D341Med (cell line): ENCODE measurements around the gene PACRG.

Experiments
- DNase-seq: peaks from one replicate; pipeline ENCODE4 v3.0.0; 2012; ENCODE audit warnings: low spot score

The PACRG gene

GRCh38 chr6:163335056-163335455 is 607.3 kb downstream of the PACRG start:
- DNase-seq, result no peak

- no peak for DNase-seq
Measured at GRCh38 chr6:163335671-163336545, 608.1 kb downstream of the PACRG start.

- no peak for DNase-seq
Measured at GRCh38 chr6:163336961-163337360, 609.2 kb downstream of the PACRG start.

GRCh38 chr6:163337958-163338357 is 610.2 kb downstream of the PACRG start:
- DNase-seq, result no peak

GRCh38 chr6:163338671-163339405 is 611.1 kb downstream of the PACRG start:
- no peak for DNase-seq

DNA sequence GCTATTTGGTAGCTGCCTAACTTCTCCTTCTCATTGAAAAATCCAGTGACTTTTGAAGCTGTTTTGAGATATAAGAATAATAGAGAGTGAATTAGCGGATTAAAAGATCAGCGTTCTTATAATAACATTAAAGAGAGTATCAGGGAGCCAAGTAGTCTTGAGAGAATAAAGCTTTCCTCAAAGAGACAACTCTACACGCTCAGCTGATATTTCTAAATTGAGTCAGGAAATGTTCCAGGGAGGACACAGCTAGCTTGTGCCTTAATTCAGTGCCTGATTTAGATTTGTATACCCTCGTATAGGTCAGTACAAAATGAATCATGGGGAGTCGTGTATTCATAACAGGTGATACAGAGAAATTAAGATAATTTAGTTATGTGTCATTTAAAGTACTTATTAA is 611.7 kb downstream of the PACRG start:
- DNase-seq, result no peak

DNA sequence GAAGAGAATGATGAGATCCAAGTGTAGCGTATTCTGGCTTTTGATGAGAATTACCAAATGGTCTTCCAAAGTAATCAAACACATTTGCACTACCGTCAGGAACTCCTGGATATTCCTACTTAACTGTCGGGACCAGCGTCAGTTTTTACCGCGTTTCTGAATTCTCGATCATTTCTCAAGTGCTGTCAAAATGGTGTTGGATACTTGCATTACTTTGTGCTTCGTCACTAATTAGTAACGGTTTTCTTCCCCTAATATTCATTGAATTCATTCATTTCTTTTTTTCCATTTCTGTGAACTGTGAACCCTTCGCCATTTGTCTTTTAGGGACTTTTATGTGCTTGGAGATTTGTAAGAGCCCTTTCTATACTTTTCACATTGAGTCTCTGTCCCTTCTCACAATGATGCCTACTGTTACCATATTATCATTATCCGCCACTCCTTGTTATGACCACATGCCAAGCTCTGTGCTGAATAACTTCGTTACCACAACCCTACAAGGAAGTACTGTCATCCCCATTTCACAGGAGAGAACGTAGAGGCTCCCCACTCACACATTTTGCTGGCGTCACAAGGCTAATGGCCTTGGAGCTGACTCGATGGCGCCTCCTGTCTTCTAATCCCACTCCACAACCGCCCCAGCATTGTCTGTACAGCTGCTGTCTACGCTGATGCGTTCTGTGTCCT is 612.6 kb downstream of the PACRG start:
- DNase-seq, result no peak

DNA sequence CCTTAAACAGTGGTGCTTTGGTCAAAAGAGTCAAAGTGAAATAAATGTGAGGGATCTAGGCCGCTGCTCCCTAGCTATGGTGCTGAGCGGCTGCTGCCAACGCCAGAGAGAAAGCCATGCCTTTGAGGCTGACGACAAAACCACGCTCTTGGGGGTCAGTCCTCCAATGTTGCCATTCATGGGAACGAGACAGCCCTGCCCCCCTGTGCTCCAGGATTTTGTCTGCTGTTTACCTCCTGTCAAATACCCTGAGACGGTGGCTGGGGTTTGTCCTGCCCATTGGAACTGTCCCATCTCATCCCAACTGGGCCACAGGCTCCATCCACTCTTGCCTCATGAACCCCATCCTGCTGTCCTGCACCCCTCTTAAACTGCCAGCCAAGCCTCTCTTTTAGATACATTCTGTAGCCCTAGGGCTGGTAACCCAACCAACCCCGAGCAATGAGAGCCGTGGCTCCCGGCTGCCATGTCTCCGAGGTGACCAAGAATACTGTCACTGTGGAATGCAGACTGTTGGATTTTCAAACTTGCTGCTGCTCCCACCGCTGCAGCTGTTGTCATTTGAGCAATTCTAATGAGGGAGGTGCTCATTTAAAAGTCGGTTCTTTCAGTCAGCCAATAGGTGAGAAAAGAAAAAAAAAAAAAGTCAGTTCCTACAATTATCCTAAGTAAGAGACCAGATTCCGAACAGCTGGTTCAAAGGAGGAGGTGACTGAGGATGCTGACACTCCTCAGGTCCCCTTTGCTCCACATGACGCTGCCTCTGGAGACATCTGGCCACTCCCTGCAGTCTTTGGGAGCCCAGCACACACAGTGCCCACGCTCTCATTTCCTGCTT is 613.7 kb downstream of the PACRG start:
- no peak for DNase-seq

- no peak for DNase-seq
Measured at GRCh38 chr6:163342571-163343539, 615.1 kb downstream of the PACRG start.

DNA sequence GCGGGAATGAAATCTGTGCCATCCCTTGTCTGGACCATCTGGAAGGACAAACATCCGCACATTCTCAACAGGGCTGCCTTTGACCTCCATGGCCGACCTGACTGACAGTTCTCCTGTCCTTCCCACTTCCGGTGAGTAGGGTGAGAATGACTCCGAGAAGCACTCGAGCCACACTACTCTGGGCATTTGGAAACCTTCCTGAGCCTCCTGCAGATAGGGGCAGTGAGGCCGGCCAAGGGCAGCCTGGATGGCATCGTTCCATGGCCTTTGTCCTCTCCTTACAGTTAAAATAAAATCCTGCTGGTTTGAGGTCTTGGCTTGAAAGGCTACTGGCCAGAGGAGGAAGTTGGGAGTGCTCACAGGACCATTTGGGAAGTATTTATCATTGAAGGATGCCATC is 615.8 kb downstream of the PACRG start:
- no peak for DNase-seq

- DNase-seq, result no peak
Measured at GRCh38 chr6:163344411-163344810, 616.6 kb downstream of the PACRG start.

DNA sequence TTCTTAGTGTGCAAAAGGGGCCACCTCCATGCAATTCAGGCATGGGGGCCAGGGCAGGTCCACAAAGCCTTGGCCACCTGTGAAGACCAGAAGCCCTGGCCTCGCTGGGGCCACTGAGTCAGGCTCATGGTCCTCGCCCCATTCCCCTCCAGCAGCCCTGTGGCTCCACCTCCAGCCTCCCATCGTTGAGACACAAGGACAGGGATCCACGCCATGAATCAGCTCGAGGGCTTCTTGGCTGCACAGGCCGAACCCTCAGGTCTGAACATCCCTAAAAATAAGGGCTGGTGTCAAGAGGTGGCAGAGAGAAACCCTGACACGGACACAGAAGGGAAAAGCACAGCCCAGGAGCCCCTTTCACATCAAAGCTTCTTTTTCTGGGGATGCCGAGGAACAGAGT is 618.2 kb downstream of the PACRG start:
- DNase-seq, result no peak

DNA sequence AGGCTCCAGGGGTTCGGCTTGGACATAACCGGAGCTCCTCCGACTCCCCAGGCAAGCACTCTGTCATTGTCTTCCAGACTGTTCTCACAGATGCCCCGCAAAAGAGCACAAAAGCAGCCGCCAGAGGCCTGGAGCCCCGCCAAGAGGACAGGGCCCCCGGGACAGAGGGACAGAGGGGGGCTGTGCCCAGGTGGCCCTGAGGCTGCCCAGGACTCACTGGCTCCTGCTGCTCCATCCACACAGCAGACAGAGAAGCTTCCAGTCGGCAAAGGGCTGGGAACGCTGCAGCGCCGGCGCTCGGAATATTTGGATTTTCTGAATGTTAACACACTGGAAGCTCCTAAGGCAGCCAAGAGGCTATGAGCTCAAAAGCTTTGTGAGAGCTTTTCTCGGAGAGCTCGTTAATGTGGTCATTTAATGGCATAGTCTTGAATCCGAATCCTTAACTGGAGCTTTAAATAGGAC is 618.8 kb downstream of the PACRG start:
- no peak for DNase-seq

DNA sequence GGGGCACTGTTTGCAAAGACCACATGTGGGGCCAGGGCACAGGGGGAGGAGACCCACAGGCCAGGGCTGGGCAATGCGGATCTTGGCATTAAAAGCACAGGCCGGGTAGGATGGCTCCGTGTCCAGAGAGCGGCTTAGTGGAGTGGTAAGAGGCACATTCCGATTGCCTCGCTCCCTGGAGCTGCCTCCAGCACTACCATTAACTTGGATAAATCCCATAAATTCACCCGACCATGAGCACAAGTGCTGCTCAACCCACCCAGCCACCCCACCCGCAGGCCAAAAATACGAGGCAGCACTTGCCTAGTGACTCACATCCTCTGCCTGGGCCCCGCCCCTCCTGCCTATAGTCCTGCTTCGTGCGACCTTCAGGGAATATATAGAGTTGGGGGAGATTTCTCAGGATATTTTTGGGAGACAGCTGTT is 619.3 kb downstream of the PACRG start:
- no peak for DNase-seq

DNA sequence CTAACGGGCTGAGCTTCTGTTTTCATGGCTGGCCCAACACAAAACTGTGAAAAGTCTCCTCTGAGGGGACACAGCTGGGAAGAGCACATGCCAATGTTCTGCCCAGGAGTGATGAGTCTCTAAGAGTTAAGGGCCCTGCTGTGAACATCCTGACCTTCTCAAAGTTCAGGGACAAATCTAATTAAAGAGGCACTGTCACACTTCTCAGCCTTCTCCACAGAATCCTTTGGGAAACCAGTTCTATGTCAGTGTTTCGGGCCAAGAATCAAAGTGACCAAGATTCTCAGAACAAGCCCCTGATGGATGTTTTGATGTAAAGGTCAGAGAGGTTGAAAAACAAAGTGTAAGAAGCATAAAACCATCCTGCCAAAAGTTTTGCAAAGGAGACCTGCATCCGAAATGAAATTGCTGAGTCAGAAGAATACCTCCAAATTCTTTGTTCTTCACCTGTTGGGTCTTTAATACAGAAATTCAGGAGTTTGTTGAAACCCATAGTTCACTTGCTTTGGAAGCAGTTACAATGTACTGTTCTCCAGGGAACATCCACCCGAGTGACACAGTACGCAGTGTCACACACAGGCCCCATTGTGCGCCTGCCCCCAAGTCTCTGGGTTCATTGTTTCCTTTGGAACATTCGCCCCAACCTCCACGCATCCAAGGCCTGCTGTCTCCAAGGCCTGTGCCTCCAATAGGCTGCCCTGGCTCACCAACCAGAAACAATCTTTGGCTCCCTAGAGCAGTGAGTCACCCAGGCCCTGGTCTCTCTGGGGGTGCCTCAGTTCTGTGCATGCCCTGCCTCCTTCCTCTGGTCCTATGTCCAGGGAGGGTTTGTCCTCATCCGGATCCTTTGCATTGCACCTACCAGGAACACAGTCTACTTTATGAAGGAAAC is 621.3 kb downstream of the PACRG start:
- no peak for DNase-seq

GRCh38 chr6:163349696-163350095 is 621.9 kb downstream of the PACRG start:
- DNase-seq, result no peak

- no peak for DNase-seq
Measured at GRCh38 chr6:163351013-163351412, 623.2 kb downstream of the PACRG start.

GRCh38 chr6:163352011-163352685 is 624.4 kb downstream of the PACRG start:
- DNase-seq, result no peak

- no peak for DNase-seq
Measured at GRCh38 chr6:163352966-163353365, 625.2 kb downstream of the PACRG start.
